ENCODE data around the gene BLVRA. TPM values are rescaled to one million over a fixed set of nuclear protein-coding genes. Genes with fewer than 3 reads are reported as not detected.

BLVRA gene
- total and polyA plus RNA-seq, 10 of the 15 experiments (the other 5 are each of a cell fraction or from before 2014, with no cell fraction given): 63.3 to 198 (median 102) TPM

DNA sequence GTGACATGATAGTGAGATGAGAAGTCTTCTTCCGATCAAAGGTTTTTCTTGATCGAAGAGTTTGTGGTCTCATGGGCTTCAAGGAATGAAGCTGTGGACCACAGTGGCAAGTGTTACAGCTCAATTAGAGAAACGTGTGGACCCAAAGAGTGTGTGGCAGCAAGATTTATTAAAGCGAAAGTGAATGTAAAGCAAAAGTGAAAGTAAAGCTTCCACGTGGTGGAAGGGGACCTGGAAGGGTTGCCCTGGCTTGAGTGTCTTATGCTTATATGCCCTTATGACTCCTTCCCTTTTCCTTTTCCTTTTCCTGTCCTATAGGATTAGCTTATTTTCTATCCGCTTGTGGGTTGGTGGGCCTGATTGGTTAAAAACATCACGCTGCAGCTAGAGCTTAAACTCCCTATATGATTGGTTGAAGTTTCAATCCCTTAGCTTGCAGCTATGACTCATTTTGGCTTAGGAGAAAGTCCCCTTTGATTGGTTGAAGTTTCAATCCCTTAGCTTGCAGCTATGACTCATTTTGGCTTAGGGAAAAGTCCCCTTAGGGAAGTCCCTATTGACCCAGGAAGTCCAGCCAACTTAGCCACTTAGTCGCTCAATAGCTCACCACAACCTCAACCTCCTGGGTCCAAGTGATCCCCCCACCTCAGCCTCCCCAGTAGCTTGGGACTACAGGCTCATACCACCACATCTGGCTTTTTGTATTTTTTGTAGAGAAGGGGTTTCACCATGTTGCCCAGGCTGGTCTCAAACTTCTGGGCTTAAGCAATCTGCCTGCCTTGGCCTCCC is 76.2 kb downstream of the BLVRA start (continued):
- TF ChIP-seq, protein P1, sequence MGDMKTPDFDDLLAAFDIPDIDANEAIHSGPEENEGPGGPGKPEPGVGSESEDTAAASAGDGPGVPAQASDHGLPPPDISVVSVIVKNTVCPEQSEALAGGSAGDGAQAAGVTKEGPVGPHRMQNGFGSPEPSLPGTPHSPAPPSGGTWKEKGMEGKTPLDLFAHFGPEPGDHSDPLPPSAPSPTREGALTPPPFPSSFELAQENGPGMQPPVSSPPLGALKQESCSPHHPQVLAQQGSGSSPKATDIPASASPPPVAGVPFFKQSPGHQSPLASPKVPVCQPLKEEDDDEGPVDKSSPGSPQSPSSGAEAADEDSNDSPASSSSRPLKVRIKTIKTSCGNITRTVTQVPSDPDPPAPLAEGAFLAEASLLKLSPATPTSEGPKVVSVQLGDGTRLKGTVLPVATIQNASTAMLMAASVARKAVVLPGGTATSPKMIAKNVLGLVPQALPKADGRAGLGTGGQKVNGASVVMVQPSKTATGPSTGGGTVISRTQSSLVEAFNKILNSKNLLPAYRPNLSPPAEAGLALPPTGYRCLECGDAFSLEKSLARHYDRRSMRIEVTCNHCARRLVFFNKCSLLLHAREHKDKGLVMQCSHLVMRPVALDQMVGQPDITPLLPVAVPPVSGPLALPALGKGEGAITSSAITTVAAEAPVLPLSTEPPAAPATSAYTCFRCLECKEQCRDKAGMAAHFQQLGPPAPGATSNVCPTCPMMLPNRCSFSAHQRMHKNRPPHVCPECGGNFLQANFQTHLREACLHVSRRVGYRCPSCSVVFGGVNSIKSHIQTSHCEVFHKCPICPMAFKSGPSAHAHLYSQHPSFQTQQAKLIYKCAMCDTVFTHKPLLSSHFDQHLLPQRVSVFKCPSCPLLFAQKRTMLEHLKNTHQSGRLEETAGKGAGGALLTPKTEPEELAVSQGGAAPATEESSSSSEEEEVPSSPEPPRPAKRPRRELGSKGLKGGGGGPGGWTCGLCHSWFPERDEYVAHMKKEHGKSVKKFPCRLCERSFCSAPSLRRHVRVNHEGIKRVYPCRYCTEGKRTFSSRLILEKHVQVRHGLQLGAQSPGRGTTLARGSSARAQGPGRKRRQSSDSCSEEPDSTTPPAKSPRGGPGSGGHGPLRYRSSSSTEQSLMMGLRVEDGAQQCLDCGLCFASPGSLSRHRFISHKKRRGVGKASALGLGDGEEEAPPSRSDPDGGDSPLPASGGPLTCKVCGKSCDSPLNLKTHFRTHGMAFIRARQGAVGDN (IDR thresholded peaks at IDR 0.05): peak; percentile 15; the same call in 1 of the 2 replicates
- TF ChIP-seq CREB1 (IDR thresholded peaks at IDR 0.05; ENCODE audit: low read depth) (no peak), SIX5 (IDR thresholded peaks at IDR 0.05; ENCODE audit: low read depth, low read length, severe bottlenecking) (no peak), BACH1 (IDR thresholded peaks at IDR 0.05; ENCODE audit: borderline replicate concordance) (no peak; the same call in 1 of the 2 replicates), NFIC (IDR thresholded peaks at IDR 0.05; ENCODE audit: low read depth, low read length) (peak; percentile 63), IKZF1 (conservative IDR thresholded peaks at IDR 0.05) (peak; percentile 78), TCF7 (IDR thresholded peaks at IDR 0.05; ENCODE audit: borderline replicate concordance) (no peak), MYC (IDR thresholded peaks at IDR 0.05; ENCODE audit: insufficient read depth, insufficient read length, insufficient replicate concordance, low read length, severe bottlenecking) (no peak), YY1 (IDR thresholded peaks at IDR 0.05; ENCODE audit: low read depth, low read length) (no peak), MEF2A (IDR thresholded peaks at IDR 0.05; ENCODE audit: insufficient read depth, low read depth, low read length) (0 out of 2 replicates have a peak, but pooled peaks have one; percentile 20), SUZ12 (IDR thresholded peaks at IDR 0.05; ENCODE audit: unreplicated experiment) (no peak), GATAD2B (conservative IDR thresholded peaks at IDR 0.05; ENCODE audit: low read depth) (0 out of 2 replicates have a peak, but pooled peaks have one; percentile 18), BCL11A (IDR thresholded peaks at IDR 0.05; ENCODE audit: low read depth, low read length) (peak; percentile 45; the same call in 1 of the 2 replicates), ZNF274 (IDR thresholded peaks at IDR 0.05; ENCODE audit: insufficient read depth, insufficient read length) (no peak), FOS (IDR thresholded peaks at IDR 0.05; ENCODE audit: borderline replicate concordance, extremely low read depth, insufficient read length) (peak; percentile 5), YBX1 (IDR thresholded peaks at IDR 0.05) (no peak), NFYA (IDR thresholded peaks at IDR 0.05; ENCODE audit: borderline replicate concordance, low read depth, low read length) (no peak)
- TF ChIP-seq, protein P2, sequence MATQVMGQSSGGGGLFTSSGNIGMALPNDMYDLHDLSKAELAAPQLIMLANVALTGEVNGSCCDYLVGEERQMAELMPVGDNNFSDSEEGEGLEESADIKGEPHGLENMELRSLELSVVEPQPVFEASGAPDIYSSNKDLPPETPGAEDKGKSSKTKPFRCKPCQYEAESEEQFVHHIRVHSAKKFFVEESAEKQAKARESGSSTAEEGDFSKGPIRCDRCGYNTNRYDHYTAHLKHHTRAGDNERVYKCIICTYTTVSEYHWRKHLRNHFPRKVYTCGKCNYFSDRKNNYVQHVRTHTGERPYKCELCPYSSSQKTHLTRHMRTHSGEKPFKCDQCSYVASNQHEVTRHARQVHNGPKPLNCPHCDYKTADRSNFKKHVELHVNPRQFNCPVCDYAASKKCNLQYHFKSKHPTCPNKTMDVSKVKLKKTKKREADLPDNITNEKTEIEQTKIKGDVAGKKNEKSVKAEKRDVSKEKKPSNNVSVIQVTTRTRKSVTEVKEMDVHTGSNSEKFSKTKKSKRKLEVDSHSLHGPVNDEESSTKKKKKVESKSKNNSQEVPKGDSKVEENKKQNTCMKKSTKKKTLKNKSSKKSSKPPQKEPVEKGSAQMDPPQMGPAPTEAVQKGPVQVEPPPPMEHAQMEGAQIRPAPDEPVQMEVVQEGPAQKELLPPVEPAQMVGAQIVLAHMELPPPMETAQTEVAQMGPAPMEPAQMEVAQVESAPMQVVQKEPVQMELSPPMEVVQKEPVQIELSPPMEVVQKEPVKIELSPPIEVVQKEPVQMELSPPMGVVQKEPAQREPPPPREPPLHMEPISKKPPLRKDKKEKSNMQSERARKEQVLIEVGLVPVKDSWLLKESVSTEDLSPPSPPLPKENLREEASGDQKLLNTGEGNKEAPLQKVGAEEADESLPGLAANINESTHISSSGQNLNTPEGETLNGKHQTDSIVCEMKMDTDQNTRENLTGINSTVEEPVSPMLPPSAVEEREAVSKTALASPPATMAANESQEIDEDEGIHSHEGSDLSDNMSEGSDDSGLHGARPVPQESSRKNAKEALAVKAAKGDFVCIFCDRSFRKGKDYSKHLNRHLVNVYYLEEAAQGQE (IDR thresholded peaks at IDR 0.05; ENCODE audit: low read depth, low read length): no peak
- TF ChIP-seq, protein P3, sequence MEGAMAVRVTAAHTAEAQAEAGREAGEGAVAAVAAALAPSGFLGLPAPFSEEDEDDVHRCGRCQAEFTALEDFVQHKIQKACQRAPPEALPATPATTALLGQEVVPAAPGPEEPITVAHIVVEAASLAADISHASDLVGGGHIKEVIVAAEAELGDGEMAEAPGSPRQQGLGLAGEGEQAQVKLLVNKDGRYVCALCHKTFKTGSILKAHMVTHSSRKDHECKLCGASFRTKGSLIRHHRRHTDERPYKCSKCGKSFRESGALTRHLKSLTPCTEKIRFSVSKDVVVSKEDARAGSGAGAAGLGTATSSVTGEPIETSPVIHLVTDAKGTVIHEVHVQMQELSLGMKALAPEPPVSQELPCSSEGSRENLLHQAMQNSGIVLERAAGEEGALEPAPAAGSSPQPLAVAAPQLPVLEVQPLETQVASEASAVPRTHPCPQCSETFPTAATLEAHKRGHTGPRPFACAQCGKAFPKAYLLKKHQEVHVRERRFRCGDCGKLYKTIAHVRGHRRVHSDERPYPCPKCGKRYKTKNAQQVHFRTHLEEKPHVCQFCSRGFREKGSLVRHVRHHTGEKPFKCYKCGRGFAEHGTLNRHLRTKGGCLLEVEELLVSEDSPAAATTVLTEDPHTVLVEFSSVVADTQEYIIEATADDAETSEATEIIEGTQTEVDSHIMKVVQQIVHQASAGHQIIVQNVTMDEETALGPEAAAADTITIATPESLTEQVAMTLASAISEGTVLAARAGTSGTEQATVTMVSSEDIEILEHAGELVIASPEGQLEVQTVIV (IDR thresholded peaks at IDR 0.05; ENCODE audit: borderline replicate concordance, partially characterized antibody): no peak

Measured in GM12878 (cell line).